Measurements from ENCODE around the gene TNFRSF8. TPM values are rescaled to one million over a fixed set of nuclear protein-coding genes. Genes with fewer than 3 reads are reported as not detected.

The TNFRSF8 gene
- total RNA-seq, 2 donors from 2014 or later, result 0.16 to 0.47 TPM

DNA sequence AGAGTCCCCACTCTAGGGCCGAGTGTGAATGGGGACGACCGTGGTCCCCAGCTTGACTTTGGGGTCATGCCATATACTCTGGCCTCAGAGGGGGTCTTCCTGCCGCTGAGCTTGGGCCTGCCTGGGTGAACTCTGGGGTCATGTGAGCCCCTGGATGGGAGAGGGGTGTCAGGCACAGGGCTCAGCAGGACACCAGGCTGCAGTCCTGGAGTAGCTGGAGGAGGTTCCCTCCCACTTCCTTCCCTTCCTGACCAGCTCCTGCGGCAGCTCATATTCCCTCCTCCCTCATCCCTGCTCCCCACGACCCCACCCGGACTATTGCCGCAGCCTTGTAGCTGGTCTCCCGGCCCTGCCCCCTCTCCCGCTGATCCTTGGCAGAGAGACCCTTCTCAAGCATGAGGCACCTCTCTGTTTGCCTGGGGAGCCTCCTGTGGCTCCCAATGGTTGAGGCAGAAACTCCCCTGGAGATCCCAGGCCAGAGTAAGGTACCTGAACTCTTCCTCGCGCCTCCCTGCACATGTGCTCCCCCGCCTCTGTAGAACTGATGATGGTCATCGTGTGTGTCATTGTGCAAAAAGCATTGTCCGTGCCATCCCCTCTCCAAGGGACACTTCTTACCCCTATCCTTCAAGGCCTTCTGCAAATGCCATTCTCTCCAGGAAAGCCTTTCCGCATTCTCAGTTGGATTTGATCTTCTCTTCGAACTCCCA is 105.5 kb downstream of the TNFRSF8 start:
- no peaks in the 10 kb centered on the region for H3K36me3 ChIP-seq
- intact Hi-C loops (cut with DNase I), result no loop called here
- H3K9ac ChIP-seq (ENCODE audit: low read depth in 2 of 2, low read length in 2 of 2), result peak overlapping the region; percentile 68 to 69
- no peaks in the 10 kb centered on the region for H3K27me3 ChIP-seq
- TF ChIP-seq CTCF (IDR thresholded peaks at IDR 0.05), result no peak
- peak overlapping the region; percentile 77 for H3K27ac ChIP-seq
- peak overlapping the region; percentile 76 for H3K4me3 ChIP-seq
- H3K4me1 ChIP-seq, result no peaks in the 10 kb centered on the region
- DNase-seq, result no peak
- no peaks in the 10 kb centered on the region for H3K9me3 ChIP-seq

DNA sequence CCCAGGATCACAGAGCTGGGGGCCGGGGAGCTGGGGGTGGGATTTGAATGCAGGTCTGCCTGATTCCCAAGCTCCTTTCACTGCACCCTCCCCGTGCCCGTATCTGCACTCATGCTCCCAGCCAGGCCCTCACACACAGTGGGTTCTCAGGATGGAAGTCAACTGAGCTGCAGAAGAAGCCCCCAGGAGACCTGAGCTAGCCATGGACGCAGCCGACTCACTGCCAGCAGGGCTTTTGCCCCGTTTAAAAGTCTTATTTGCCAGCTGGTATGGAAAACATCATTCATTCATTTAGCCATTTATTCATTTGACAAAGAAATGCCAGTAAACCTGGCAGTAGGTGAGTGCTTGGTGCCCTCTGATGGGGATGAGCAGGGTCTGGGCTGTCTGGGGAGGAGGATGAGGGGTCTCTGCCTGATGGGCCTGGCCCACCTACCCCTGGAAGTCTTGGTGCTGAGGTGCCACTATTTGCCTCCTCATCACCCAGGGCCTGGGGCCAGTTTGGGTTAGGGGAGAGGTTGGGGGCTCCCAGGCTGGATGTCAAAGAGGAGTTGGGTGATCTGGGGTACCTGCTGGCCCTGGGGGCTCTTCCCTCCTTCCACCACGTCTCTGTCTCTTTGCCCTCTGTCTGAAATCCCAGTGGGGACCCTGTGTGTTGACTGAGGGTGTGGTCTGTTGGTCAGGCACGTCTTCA is 106.5 kb downstream of the TNFRSF8 start:
- peak overlapping the region; percentile 1 for H3K27ac ChIP-seq
- no peaks in the 10 kb centered on the region for H3K27me3 ChIP-seq
- H3K9ac ChIP-seq (ENCODE audit: low read depth in 2 of 2, low read length in 2 of 2), result no peak overlapping the region
- H3K4me1 ChIP-seq, result no peaks in the 10 kb centered on the region
- H3K9me3 ChIP-seq, result no peaks in the 10 kb centered on the region
- peak overlapping the region; percentile 76 for H3K4me3 ChIP-seq
- no peak for TF ChIP-seq CTCF (IDR thresholded peaks at IDR 0.05)
- no peaks in the 10 kb centered on the region for H3K36me3 ChIP-seq
- no peak for DNase-seq
- intact Hi-C loops (cut with DNase I), result no loop called here

DNA sequence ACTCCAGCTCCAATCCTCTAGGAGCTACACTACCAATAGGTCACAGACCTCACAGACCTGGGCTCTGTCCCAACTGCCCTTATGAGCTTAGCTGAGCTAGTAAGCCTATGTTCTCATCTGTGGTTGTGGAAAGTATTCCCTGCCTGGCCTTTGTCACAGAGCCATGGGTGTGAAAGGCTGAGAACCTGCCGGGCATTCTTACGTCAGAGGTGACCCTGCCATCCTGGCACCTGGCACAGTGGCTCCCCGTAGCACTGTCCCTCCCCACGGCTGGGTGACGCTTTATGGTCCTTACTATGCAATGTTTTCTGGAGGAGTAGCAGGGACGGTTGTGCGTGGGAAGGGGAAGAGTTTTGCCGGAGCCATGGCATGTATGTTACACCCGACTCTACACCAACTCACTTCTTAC is 107.2 kb downstream of the TNFRSF8 start:
- H3K9ac ChIP-seq (ENCODE audit: low read depth in 2 of 2, low read length in 2 of 2), result no peak overlapping the region

GRCh38 chr1:12171206-12172041 is 108.3 kb downstream of the TNFRSF8 start:
- Histone ChIP-seq H3K4me1 (no peaks in the 10 kb centered on the region), H3K9ac (ENCODE audit: low read depth in 2 of 2, low read length in 2 of 2) (peak overlapping the region; percentile 28 to 30), H3K4me3 (no peak overlapping the region), H3K27ac (peak overlapping the region; percentile 53), H3K36me3 (no peaks in the 10 kb centered on the region), H3K27me3 (no peaks in the 10 kb centered on the region), H3K9me3 (no peaks in the 10 kb centered on the region)
- intact Hi-C loops (cut with DNase I), result no loop called here
- no peak for TF ChIP-seq CTCF (IDR thresholded peaks at IDR 0.05)
- no peak for DNase-seq

More for the DNA sequence above, 107.2 kb downstream of the TNFRSF8 start:
- Histone ChIP-seq H3K36me3 (no peaks in the 10 kb centered on the region), H3K27ac (peak overlapping the region; percentile 1), H3K27me3 (no peaks in the 10 kb centered on the region), H3K4me1 (no peaks in the 10 kb centered on the region), H3K4me3 (no peak overlapping the region), H3K9me3 (no peaks in the 10 kb centered on the region)
- no peak for DNase-seq
- TF ChIP-seq CTCF (IDR thresholded peaks at IDR 0.05), result no peak
- intact Hi-C loops (cut with DNase I), result no loop called here

DNA sequence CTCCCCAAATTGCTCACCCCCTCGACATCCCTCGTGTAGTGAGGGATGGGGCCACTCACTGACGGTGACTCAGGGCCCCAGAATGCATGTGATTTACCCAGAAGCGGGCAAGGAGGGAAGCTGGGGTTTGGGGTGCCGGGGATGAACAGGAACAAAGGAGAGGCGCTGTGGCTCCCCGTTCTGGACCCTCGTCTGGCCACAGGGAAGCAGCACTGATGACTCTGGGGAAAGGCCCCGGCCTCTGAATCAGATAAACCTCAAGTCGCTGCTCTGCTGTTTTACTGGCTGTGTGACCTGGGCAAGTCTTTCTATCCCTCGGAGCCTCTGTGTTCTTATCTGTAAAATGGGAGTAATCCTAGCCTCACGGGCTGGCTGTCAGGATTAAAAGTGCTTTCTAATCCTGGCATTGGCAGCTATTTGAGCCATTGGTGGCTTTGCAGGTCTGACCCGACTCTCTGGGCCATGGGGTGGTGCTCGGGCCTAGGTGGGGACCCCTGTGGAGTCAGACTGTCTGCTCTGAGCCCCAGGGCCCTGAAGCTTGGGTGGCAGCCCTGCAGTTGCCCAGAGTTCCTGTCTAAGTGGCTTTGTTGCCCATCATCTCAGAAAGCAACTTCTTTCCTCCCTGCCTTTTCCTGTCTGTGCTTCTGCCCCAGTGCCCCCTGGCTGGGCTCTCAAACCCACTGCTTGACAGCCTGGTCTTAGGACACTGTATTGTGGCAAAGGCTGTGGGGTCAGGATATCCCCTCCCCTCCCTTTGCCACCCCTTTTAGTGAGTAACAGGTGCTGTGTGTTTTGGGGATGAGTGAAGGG is 109.1 kb downstream of the TNFRSF8 start:
- no peak for DNase-seq
- H3K4me3 ChIP-seq, result no peak overlapping the region
- TF ChIP-seq CTCF (IDR thresholded peaks at IDR 0.05), result no peak
- no peaks in the 10 kb centered on the region for H3K36me3 ChIP-seq
- H3K4me1 ChIP-seq, result no peaks in the 10 kb centered on the region
- H3K27ac ChIP-seq, result peak overlapping the region; percentile 53
- no peaks in the 10 kb centered on the region for H3K9me3 ChIP-seq
- intact Hi-C loops (cut with DNase I), result no loop called here
- peak overlapping the region; percentile 28 to 30 for H3K9ac ChIP-seq (ENCODE audit: low read depth in 2 of 2, low read length in 2 of 2)
- no peaks in the 10 kb centered on the region for H3K27me3 ChIP-seq
